Measurements from ENCODE around the gene PVR. TPM values are rescaled to one million over a fixed set of nuclear protein-coding genes. Genes with fewer than 3 reads are reported as not detected.
A peak's percentile ranks its signal among the peaks of the same experiment; 100 is the strongest.

PVR gene, protein sequence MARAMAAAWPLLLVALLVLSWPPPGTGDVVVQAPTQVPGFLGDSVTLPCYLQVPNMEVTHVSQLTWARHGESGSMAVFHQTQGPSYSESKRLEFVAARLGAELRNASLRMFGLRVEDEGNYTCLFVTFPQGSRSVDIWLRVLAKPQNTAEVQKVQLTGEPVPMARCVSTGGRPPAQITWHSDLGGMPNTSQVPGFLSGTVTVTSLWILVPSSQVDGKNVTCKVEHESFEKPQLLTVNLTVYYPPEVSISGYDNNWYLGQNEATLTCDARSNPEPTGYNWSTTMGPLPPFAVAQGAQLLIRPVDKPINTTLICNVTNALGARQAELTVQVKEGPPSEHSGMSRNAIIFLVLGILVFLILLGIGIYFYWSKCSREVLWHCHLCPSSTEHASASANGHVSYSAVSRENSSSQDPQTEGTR
- 10 to 100 TPM; 21.2 to 31.6 TPM for total RNA-seq
- polyA plus RNA-seq (2013, experiment 1 of 2) = 18.2 TPM
- 17.4 TPM for polyA plus RNA-seq (2013, experiment 2 of 2)
- long read RNA-seq, experiment 1, partial matches to known transcripts = 0 of 3 reads
- long read RNA-seq, experiment 1, other reads (novel, unspliced or antisense) = 1 of 3 reads
- long read RNA-seq, experiment 2, transcript PVR-205 (8 exons, 3,325 nt) = major isoform, 13 of 37 reads
- long read RNA-seq, experiment 2, transcript PVR-204 (6 exons, 1,344 nt) = minor isoform, 6 of 37 reads
- long read RNA-seq, experiment 2, transcript PVR-203 (8 exons, 3,078 nt) = minor isoform, 7 of 37 reads
- long read RNA-seq, experiment 2, partial matches to known transcripts = 2 of 37 reads
- long read RNA-seq, experiment 2, other reads (novel, unspliced or antisense) = 6 of 37 reads
- long read RNA-seq, experiment 3, transcript PVR-205 (8 exons, 3,325 nt) = major isoform, 140 of 239 reads
- long read RNA-seq, experiment 3, transcript PVR-202 (7 exons, 3,166 nt) = minor isoform, 23 of 239 reads
- long read RNA-seq, experiment 3, transcript PVR-204 (6 exons, 1,344 nt) = minor isoform, 7 of 239 reads
- long read RNA-seq, experiment 3, transcript PVR-203 (8 exons, 3,078 nt) = minor isoform, 47 of 239 reads
- long read RNA-seq, experiment 3, partial matches to known transcripts = 7 of 239 reads
- long read RNA-seq, experiment 3, other reads (novel, unspliced or antisense) = 15 of 239 reads
- long read RNA-seq, experiment 4 = 0 reads

DNA sequence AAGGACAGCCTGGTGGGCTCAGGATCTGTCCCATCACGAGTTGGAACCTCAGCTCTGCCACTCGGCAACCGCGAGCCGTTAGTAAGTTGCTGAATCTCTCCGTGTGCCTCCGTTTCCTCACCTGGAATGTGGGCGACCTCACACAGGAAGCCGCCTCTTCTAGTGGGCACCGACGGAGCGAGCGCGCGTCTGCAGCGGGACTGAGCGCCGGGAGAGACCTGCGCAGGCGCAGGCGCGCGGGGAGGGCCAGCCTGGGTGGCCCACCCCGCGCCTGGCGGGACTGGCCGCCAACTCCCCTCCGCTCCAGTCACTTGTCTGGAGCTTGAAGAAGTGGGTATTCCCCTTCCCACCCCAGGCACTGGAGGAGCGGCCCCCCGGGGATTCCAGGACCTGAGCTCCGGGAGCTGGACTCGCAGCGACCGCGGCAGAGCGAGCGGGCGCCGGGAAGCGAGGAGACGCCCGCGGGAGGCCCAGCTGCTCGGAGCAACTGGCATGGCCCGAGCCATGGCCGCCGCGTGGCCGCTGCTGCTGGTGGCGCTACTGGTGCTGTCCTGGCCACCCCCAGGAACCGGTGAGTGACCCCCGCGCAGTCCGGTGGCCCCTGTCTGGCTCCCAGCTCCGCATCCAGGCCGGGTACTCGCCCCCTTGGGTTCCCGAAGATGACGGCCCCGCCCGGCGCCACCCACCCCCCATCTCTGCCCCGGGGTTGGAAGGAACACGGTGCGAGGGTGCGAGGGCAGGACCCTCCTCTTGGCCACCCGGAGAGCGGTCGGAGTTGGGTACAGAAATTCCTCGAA is at the start of gene PVR:
PVR (plus strand) TSS at position 306 of the 797 bp plus-strand sequence; CDS start at position 493, 187 bp downstream.
- Histone ChIP-seq H3K36me3 (ENCODE audit: control insufficient read depth, insufficient read depth, low read length) (peaks cover 18% of the 10 kb centered on the region), H3K9ac (ENCODE audit: extremely low read depth, low read length, poor library complexity, severe bottlenecking) (peak within 1 kb of the TSS; percentile 76), H3K4me3 (ENCODE audit: low read length) (peak within 1 kb of the TSS; percentile 96), H3K27me3 (ENCODE audit: control insufficient read depth, insufficient read depth, low read length, poor library complexity, severe bottlenecking) (no peaks in the 10 kb centered on the region), H3K27ac (ENCODE audit: low read depth, low read length) (peak within 1 kb of the TSS; percentile 47), H3K4me1 (ENCODE audit: control insufficient read depth, insufficient read depth, low read length) (no peaks in the 10 kb centered on the region), H3K9me3 (ENCODE audit: control insufficient read depth, low read length) (no peaks in the 10 kb centered on the region)
- Mint-ChIP-seq H3K27ac (peak within 1 kb of the TSS; percentile 93), H3K9me3 (no peaks in the 10 kb centered on the region), H3K4me3 (peak within 1 kb of the TSS; percentile 82), H3K4me1 (peaks cover 11% of the 10 kb centered on the region), H3K27me3 (ENCODE audit: insufficient read depth) (peaks cover 17% of the 10 kb centered on the region), H3K36me3 (ENCODE audit: low read depth) (peaks cover 22% of the 10 kb centered on the region)
- TF ChIP-seq, protein P1, sequence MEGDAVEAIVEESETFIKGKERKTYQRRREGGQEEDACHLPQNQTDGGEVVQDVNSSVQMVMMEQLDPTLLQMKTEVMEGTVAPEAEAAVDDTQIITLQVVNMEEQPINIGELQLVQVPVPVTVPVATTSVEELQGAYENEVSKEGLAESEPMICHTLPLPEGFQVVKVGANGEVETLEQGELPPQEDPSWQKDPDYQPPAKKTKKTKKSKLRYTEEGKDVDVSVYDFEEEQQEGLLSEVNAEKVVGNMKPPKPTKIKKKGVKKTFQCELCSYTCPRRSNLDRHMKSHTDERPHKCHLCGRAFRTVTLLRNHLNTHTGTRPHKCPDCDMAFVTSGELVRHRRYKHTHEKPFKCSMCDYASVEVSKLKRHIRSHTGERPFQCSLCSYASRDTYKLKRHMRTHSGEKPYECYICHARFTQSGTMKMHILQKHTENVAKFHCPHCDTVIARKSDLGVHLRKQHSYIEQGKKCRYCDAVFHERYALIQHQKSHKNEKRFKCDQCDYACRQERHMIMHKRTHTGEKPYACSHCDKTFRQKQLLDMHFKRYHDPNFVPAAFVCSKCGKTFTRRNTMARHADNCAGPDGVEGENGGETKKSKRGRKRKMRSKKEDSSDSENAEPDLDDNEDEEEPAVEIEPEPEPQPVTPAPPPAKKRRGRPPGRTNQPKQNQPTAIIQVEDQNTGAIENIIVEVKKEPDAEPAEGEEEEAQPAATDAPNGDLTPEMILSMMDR (conservative IDR thresholded peaks at IDR 0.05) = peak; percentile 22
- WGBS, 2 experiments (ENCODE audit: insufficient coverage in 1 of 2, insufficient read length in 1 of 2) = 1 to 2% methylated on average over 33 to 70 of the region's 70 CpGs
- DNase-seq = peak; percentile 88

DNA sequence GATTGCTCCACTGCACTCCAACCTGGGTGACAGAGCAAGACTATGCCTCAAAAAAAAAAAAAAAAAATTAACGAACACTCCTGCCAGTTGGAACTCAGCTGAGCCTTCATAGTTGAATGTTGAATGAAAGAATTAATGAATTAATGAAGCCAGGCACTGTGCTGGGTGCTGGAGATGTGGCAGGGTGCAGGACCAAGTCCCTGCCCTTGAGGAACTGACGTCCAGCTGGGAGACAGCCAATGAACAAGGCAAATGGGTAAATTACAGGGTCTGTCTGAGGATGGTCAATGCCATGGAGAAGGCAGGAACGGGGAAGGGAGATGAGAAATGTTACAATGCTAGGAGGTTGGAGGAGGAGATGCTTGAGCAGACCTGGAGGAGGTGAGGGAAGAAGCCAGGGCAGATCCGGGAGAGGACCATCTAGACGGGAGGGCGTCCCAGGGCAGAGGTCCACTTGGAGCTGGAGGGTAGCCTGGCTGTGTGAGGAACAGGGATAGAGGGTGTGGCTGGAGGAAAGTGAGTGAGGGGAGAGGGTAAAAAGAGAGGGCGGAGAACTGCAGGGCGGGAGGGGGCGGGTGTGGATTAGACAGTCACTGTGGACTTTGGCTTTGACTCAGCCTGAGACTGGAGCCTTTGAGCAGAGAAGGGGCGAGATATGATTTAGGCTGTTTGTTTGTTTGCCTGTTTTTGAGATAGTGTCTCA is 47.1 kb upstream of the PVR start:
- no peak for DNase-seq
- TF ChIP-seq, protein P1 (conservative IDR thresholded peaks at IDR 0.05) = no peak
- 87% methylated on average over 8 to 10 of the region's 10 CpGs for WGBS, 2 experiments (ENCODE audit: insufficient coverage in 1 of 2, insufficient read length in 1 of 2)
- H3K36me3 ChIP-seq (ENCODE audit: control insufficient read depth, insufficient read depth, low read length) = no peaks in the 10 kb centered on the region
- Mint-ChIP-seq H3K9me3 (peaks cover 16% of the 10 kb centered on the region), H3K27ac (no peak overlapping the region), H3K4me1 (peaks cover 31% of the 10 kb centered on the region), H3K36me3 (ENCODE audit: low read depth) (peaks cover 6% of the 10 kb centered on the region), H3K4me3 (peak overlapping the region; percentile 1), H3K27me3 (ENCODE audit: insufficient read depth) (peaks cover 3% of the 10 kb centered on the region)
- no peaks in the 10 kb centered on the region for H3K27me3 ChIP-seq (ENCODE audit: control insufficient read depth, insufficient read depth, low read length, poor library complexity, severe bottlenecking)
- peaks cover 4% of the 10 kb centered on the region for H3K4me1 ChIP-seq (ENCODE audit: control insufficient read depth, insufficient read depth, low read length)
- H3K9me3 ChIP-seq (ENCODE audit: control insufficient read depth, low read length) = peaks cover 23% of the 10 kb centered on the region
- H3K4me3 ChIP-seq (ENCODE audit: low read length) = no peak overlapping the region
- H3K27ac ChIP-seq (ENCODE audit: low read depth, low read length) = no peak overlapping the region
- no peak overlapping the region for H3K9ac ChIP-seq (ENCODE audit: extremely low read depth, low read length, poor library complexity, severe bottlenecking)

Data from endodermal cell (in vitro differentiated cells).